Globus pallidus (tissue), 1 donor: ENCODE data around the gene FALEC.

ENCODE experiments used
- DNase-seq: peaks from one replicate; pipeline ENCODE4 v3.0.0-alpha.2; 2015; ENCODE audit warnings: low spot score

Gene FALEC

GRCh38 chr1:150511985-150512660 is 3.4 kb upstream of the FALEC start:
- DNase-seq, result no peak

GRCh38 chr1:150512846-150513245 is 2.7 kb upstream of the FALEC start:
- no peak for DNase-seq

- no peak for DNase-seq
Measured at GRCh38 chr1:150513351-150513791, 2.2 kb upstream of the FALEC start.

GRCh38 chr1:150514260-150514659 is 1.3 kb upstream of the FALEC start:
- DNase-seq, result no peak

GRCh38 chr1:150514913-150515327 is 632 bp upstream of the FALEC start:
- DNase-seq, result no peak

DNA sequence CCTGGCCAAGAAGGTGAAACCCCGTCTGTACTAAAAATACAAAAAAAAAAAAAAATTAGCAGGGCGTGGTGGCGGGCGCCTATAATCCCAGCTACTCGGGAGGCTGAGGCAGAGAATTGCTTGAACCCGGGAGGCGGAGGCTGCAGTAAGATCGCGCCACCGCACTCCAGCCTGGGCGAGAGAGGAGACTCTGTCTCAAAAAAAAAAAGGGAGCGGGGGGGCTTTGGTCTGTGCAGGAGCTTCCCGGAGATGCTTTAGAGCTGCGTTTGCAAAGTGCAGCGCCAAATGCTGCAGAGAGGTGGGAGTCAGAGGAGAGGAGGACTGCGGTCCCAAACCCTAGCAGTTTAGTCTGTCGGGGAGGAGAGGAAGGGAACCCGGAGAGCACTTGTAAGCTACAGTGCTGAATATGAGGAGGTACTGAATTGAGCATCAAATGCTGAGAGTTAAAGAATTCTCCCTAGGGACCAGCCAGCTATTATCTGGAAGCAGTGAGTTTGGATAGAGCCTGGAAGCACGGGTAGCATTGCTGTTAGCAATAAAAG is 569 bp downstream of the FALEC start:
- DNase-seq, result peak; percentile 30

DNA sequence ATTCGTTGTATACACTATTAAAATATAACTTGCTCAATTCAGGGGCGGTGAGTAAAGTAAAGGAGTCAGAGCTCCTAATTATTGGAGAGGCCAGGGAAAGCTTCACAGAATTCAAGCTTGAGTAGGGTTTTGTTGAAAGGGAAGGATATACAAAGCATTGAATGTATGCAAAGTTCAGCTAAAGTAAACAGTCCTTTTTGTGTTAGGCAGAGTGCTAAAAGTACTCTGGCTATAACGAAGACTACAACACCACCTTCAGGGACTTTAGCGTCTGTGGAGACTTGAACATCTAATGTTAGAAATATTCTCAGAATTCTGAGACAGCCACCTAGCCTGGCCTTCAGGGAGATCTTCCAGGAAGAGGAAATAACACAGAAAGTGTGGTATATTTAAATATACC is 1.1 kb downstream of the FALEC start:
- no peak for DNase-seq

DNA sequence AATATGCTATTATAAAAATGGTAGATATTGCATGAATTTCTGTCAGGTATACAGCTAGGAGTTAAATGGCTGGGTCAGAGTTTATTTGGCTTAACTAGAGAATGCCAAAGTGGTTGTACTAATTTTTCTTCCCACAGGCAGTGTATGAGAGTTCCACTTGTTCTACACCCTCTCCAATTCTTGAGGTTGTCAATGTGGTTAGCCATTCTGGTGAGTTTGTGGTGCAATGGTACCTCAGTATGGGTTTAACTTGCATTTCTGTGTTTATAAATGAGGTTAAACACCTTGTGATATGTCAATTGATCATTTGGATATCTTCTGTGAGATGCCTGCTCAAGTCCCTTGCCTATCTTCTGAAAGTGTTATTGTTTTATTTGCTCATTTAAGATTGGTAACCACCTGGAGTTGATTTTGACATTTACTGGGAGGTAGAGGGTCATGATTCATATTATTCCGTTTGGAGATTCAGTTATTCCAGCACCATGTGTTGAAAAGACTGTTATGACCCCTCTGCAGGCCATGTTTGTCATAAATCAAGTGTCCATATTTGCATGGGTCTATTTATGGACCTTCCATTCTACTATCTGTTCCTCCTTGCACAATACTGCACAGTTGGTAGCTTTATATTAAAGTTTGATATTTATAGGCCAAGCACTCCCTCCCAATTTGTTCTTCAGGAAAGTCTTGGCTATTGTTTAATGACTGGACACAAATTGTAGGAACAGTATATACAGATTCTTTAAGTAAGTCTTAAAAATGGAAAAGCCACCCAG is 5.8 kb downstream of the FALEC start:
- no peak for DNase-seq

DNA sequence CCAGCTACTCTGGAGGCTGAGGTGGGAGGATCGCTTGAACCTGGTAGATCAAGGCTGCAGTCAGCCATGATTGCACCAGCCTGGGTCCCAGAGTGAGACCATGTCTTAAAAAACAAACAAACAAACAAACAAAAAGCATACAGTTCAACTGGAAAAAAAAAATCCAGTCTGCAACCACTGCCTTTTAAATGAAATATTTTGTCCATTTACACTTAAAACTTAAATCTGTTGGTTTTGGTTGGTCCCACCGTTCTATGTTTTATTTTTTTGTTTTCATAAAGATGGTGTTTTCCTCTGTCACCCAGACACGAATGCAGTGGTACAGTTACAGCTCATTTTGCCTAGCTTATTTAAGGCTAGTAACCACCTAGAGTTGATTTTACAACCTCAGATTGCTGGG is 9.8 kb downstream of the FALEC start:
- no peak for DNase-seq

DNA sequence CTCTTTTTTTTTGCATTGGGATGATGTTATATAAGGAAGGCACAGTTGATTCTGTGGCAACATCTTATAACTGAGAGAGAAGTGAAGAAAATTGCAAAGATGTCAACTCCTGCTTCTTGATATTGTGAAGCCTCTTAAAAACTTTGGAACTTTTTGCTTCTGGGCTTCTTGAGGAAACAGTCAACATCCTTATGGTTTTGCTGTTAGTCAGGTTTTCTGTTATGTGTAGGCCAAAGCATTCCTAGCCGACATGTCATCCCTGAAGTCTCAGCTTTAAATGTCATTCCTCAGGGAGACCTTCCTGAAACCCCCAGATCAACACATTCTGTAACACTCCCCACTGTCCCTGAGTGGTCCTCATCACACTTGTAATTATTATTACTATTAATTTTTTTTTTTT is 12.6 kb downstream of the FALEC start:
- no peak for DNase-seq

DNA sequence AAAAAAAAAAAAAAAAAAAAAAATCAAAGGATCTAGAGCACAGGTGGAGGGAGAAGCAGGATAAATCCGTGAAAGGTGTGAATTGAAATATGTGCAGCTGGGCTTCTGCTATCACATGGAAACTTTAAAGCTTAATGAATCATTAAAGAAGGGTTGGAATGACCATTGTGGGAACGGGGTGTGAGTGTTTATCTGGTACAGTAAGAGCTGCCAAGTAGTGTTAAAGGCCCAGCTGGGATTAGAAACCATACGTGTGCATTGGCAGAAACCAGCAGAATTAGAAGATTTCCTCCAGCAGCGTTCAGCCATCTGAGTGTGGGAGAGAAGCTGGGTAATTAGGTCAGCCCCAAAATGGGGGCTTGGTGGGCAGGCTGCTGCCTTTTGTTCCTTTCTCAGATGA is 13.5 kb downstream of the FALEC start:
- DNase-seq, result no peak

GRCh38 chr1:150530491-150531159 is 15.1 kb downstream of the FALEC start:
- no peak for DNase-seq

- DNase-seq, result no peak
Measured at GRCh38 chr1:150532860-150533259, 17.3 kb downstream of the FALEC start.

DNA sequence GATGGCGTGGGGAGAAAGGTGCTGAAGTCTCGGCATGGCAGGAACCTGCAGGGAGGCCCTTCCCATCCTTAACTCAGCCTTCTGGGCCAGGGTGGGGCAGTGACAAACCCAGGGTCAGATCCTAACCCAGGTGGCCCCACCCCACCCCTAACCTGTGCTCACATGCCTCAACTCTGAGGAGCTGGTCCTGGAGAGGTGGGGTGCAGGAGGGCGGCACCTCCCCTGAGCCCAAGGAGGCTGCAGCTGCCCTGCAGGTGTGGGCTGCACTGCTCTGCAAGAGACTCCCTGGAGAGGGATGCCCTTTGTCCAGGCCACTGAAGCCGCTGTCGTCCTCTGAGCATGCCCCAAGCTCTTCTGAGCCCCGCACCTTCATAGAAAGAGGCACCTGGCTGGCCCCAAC is 18.4 kb downstream of the FALEC start:
- DNase-seq, result no peak

DNA sequence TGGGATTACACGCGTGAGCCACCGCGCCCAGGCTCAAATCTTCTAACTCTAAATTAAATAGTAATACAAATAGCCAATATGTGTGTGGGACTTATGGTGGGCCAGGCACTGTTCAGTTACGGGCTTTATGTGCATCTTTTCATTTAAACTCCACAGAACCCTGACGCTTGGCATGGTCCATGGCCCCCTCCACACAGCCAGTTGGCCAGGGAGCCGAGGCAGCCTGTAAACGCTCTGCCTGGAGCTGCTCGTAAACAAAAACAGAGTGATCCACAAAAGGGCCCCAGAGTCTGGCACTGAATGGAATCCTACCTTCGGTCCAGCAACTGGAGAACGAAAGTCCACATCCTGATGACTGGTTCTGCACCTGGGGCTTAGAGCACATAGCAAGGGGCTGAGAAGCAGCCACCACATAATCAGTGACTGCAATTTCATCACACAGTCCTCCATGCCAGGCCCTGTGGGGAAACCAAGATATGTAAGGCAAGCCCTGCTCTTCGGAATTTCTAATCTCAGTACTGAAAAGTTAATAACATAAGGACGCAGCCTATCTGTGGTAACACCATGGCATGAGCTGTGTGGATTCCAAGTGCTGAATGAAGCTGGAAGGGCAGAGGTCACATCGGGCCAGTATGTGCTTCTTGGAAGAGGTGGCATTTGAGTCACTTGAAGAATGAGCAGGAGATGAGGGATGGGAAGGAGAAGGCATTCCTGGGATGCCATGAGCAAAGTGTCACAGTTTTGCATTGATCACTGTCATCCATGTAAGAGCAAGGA is 20.1 kb downstream of the FALEC start:
- no peak for DNase-seq

DNA sequence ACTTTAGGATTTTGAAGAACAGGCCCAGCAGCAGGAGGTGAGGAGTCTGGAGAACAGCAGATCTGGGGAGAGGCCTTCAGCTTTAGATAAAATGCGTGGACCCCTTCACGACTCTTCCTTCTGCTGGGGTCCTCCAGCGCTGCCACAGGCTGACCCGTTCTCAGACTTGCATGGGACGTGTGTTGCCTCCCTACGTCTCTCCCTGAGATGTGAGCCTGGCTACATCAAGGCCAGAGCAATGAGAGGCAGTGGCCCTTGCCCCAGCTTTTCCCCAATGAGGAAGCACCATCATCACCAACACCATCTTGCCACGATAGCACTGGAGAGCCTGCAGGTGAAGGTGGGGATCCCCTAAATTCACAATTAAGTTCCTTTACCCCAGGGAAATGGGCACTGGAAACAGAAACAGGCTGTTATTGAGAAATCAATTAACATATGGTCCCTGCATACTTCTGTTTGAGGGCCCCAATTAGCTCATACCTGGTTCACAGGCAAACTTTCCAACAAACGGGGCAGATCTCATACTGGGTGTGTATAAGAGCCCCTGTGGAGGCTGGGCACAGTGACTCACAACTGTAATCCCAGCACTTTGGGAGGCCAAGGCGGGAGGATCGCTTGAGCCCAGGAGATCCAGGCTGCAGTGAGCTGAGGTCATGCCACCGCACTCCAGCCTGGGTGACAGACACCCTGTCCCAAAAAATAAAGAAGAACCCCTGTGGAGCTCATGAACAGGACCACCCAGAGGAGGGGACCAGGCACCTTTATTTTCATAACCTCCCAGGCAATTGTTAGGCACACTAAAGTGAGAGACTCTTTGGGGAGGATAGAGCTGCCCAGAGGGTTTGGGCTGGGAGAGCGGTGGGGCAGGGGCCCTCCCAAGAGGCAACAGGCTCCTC is 21.5 kb downstream of the FALEC start:
- no peak for DNase-seq

GRCh38 chr1:150537732-150538684 is 22.5 kb downstream of the FALEC start:
- DNase-seq, result no peak

DNA sequence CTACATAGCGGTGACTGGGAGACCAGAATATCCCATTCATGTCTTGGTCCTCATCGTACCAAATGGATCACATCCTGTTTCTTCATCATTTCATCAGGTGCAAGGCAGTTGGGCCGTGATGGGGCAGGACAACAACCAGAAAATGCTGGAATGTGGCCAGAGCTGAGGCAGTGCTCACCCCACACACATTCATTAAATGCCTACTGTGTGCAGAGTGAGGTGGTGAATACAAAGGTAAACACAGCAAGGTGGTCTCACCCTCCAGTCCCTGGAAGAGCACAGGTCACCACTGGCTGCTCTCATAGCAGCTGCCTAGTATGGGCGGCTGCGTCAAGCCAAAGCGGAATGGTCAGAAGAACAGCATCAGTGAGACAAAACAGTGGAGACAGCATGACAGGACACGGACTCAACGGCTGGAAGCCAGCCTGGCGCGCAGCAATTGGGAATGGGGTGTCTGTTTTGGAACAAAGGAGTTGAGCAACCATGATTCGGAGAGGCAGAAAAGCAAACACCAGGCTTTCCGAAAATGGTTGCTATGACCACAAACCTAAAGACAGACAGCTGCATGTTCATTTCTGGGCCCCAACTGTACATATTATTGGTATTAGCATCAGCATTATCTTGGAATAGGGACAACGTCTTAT is 28.1 kb downstream of the FALEC start:
- DNase-seq, result no peak

DNA sequence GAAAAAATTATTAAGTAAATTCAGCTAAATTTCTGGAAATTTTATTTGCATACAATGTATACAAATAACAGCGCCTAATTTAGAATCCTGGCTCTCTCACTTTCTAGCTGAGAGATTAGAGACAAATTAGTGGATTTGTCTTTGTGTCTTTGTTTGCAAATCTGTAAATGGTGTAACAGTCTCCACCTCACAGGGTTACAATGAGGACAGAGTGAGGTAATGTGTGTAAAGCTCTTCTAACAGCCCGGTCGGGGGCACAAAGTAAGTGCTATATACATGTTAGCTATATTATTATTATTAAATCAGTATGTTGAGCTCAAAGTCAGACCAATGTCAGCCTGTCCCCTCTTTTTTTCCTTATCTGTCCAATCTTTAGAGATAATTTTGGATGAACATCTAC is 28.7 kb downstream of the FALEC start:
- DNase-seq, result no peak
